Measurements from ENCODE around the gene IFT43.
A peak's percentile ranks its signal among the peaks of the same experiment; 100 is the strongest.

The IFT43 gene

DNA sequence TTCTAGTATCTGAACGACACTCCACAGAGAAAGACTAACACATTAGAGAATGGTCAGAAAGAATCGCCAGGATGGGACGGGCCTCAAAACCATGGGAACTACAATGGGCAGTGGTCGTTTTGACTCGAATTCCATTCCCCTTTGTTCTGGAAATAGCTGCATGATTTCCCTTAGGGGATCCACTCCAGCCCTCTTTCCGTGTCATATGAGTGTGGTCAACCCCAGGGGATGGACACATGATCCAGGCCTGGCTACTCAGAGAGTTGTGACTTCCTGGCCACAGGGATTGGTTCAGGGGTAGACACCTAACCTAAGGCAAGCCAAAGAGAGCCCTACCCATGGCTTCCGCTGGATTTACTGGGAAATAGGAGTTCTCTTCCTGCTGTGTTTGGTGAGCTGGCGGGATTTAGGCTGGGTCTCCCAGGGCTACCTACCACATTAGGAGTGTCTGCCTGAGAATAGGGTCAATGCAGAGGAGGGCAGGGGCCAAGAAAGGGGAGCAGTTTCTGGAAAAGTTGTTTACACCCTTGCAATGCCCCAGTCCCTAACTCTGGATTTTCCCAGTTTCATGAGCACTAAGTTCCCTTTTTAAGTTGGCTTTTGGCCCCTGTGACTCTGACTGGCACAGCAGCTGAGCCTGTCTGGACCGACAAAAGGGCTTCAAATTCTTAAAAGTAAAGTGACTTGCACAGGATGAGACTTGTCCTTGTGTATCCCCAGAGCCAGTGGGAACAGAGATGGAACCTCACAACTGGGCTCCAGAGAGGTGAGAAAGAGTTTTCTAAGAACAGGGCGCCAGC, 138.1 kb downstream of the IFT43 start:
- ATAC-seq (replicated peaks) (no peak), DNase-seq (no peak)
- H3K4me1 Mint-ChIP-seq (ENCODE audit: low read depth in 2 of 2) = no peaks in the 10 kb centered on the region
- H3K9me3 Mint-ChIP-seq = peaks cover 0 to 8% of the 10 kb centered on the region in 2 donors
- H3K4me3 Mint-ChIP-seq = no peak overlapping the region
- no peak overlapping the region for H3K27ac Mint-ChIP-seq
- peaks cover 5% of the 10 kb centered on the region for H3K36me3 Mint-ChIP-seq (ENCODE audit: insufficient read depth)
- peaks cover 26 to 58% of the 10 kb centered on the region in 2 donors for H3K27me3 Mint-ChIP-seq

DNA sequence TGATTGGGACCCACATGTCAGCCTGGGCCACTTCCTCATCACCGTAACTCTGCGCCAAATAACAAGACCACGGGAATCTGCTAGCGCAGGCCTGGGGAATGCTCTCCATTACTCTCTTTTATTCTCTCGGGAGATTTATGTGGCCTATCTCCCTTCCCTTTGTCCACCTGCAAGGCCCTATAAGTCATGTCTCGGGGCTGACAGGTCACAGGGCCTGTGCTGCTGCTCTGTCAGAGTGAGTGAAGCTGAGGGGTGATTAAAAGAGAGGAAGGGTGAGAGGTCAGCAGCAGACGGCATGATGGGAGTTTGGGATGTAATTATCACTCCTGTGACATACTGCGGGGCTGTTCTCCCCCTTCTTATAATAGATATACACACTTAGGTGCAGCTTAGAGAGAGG, 139.9 kb downstream of the IFT43 start:
- H3K9me3 Mint-ChIP-seq = peaks cover 0 to 8% of the 10 kb centered on the region in 2 donors
- H3K36me3 Mint-ChIP-seq (ENCODE audit: insufficient read depth) = peaks cover 5% of the 10 kb centered on the region
- ATAC-seq (replicated peaks) (no peak), DNase-seq (no peak)
- H3K4me3 Mint-ChIP-seq = no peak overlapping the region
- H3K4me1 Mint-ChIP-seq (ENCODE audit: low read depth in 2 of 2) = no peaks in the 10 kb centered on the region
- H3K27me3 Mint-ChIP-seq = peaks cover 40 to 77% of the 10 kb centered on the region in 2 donors
- no peak overlapping the region for H3K27ac Mint-ChIP-seq

DNA sequence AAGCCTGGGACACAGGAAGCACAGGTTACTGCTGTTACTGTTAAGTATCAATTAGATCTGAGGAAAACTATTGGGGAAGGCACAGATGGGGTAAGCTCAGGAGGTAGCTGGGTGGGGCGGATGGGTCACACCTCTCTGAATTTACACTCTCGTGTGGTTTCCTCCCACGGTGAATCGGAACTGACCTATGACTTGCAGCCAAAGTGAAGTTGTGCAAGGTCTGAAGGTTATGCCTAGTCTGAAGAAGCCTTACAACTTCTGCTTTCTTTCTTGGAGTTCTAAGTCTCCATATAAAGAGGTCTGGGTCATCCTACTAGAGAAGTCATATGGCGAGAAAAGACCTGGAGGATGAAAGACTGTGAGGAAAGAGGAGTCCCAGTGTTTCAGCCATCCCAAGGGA, 140.5 kb downstream of the IFT43 start:
- peaks cover 5% of the 10 kb centered on the region for H3K36me3 Mint-ChIP-seq (ENCODE audit: insufficient read depth)
- H3K27me3 Mint-ChIP-seq = peaks cover 46 to 82% of the 10 kb centered on the region in 2 donors
- H3K27ac Mint-ChIP-seq = no peak overlapping the region
- DNase-seq (no peak), ATAC-seq (replicated peaks) (no peak)
- no peak overlapping the region for H3K4me3 Mint-ChIP-seq
- H3K9me3 Mint-ChIP-seq = peaks cover 0 to 8% of the 10 kb centered on the region in 2 donors
- H3K4me1 Mint-ChIP-seq (ENCODE audit: low read depth in 2 of 2) = peaks cover 0 to 2% of the 10 kb centered on the region in 2 donors

DNA sequence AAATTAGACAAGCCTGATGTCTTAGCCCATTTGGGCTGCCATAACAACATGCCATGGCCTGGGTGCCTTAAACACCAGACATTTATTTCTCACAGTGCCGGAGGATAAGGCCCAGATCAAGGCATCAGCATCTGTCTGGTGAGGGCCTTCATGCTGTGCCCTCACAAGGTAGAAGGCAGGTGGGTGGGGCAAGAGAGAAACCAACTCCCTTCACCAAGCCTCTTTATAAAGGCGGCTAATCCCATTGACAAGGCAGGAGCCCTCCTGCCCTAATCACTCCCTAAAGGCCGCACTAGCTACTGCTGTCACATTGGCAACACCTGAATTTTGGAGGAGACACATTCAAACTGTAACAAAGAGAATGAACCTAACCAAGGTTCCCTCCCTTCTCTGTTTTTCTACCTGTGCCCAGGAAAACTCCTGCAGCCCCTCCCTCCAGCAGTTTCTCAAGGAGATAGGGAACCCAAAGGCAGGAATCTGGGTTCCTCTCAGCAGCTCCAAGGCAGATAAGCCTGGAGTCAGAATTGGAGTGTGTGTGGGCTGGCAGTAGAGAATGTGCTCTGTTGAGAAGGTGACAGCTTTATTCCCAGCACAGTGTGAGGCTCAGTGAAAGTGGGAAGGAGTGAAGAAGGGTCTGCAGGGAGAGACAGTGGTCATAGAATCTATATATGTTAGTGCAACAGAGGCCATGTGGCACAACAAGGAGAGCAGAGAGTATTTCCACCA, 144.5 kb downstream of the IFT43 start:
- Mint-ChIP-seq H3K36me3 (ENCODE audit: insufficient read depth) (peaks cover 8% of the 10 kb centered on the region), H3K4me1 (ENCODE audit: low read depth in 2 of 2) (peaks cover 5 to 7% of the 10 kb centered on the region in 2 donors), H3K27ac (no peak overlapping the region), H3K4me3 (no peak overlapping the region), H3K27me3 (peaks cover 70 to 100% of the 10 kb centered on the region in 2 donors), H3K9me3 (peaks cover 4 to 8% of the 10 kb centered on the region in 2 donors)
- DNase-seq (no peak), ATAC-seq (replicated peaks) (no peak)

DNA sequence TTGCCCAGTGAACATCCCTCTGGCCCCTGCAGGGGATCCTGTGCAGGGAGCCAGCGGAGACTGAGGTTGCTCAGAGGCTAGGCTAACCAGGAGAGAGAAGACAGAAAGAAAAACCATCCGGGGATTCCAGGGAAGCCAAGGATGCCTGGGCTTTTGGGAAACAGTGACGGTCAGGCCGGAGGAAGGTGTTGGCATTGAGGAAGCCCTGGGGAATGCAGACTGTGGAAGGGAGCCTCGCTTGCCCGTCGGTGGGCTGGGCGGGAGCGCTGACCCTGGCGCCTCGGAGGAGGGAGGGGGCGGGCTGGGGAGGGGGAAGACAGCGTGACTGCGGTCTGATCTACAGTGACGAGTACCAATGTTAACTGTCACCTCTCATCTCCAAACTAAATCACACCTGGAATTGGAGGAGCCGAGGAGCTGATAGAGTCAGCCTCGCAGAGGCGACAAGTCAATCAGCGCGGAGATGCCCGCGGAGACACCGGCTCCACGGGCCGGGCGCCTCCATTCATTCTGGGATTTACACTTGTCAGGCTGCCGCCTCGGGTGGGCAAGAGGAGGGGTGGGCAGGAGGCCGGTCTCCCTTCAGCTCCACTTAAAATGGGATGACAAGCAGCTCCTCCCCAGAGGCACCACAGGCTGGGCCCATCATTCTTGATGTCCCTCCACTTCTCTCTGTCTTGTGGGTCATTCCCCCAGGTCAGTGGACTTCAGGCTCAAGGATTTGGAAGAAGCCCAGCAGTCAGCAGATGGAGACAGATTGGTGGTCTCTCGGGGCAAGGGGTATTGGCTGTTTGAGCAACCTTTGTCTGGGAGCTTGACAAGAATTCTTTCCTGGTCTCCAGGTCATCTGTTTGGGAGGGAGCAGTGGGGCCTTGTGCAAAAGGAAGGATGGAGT, 145.8 kb downstream of the IFT43 start:
- Mint-ChIP-seq H3K27ac (no peak overlapping the region), H3K27me3 (peaks cover 82 to 100% of the 10 kb centered on the region in 2 donors), H3K4me1 (ENCODE audit: low read depth in 2 of 2) (peaks cover 5 to 7% of the 10 kb centered on the region in 2 donors), H3K4me3 (no peak overlapping the region), H3K9me3 (peaks cover 4 to 6% of the 10 kb centered on the region in 2 donors), H3K36me3 (ENCODE audit: insufficient read depth) (peaks cover 8% of the 10 kb centered on the region)
- no peak for DNase-seq
- ATAC-seq (replicated peaks) = no peak

DNA sequence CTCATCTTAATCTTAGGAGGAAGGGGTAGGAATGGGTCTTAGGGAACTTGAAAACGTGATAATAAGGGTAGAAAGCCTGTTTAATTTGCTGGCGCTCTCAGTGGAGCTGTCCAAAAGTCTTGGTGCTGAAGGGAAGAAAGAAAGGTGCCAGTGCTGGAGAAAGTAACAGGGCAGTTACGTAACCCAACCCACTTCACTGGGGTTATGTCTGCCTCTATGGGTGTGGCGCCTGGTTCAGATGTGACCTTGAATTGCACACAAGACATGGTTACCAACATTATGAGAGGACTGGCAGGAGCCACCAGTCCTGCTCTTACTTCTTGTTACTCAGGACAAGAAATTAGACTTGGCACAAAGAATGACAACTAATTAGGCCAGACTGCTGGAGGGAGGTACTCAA, 147.5 kb downstream of the IFT43 start:
- peak in 1 of 3 experiments; percentile 10 for DNase-seq

More for the DNA sequence above, 147.5 kb downstream of the IFT43 start:
- H3K36me3 Mint-ChIP-seq (ENCODE audit: insufficient read depth) = peaks cover 4% of the 10 kb centered on the region
- H3K27ac Mint-ChIP-seq = no peak overlapping the region
- peaks cover 0 to 4% of the 10 kb centered on the region in 2 donors for H3K9me3 Mint-ChIP-seq
- H3K4me1 Mint-ChIP-seq (ENCODE audit: low read depth in 2 of 2) = peaks cover 5 to 9% of the 10 kb centered on the region in 2 donors
- H3K27me3 Mint-ChIP-seq = peaks cover 71 to 100% of the 10 kb centered on the region in 2 donors
- ATAC-seq (replicated peaks) = no peak
- no peak overlapping the region for H3K4me3 Mint-ChIP-seq
